WTC11 (cell line): ENCODE measurements around the gene KCNE3. TPM values are rescaled to one million over a fixed set of nuclear protein-coding genes. Genes with fewer than 3 reads are reported as not detected.

Experiments used
- ATAC-seq: fragments of 200-7000 bp; cut with Tn5 transposase; 2 replicates; pipeline ENCODE4 v1.10.0; 2021; ENCODE audit warnings: mild to moderate bottlenecking, moderate library complexity
- CTCF ChIA-PET: fragments of 300-600 bp; sonication (Branson Sonifier 250); formaldehyde crosslinking; loops from one replicate; lab custom pipeline; 2021; ENCODE audit warnings: antibody characterized with exemption; lab: Charles Lee
- POLR2A ChIA-PET: fragments of 350-600 bp; sonication (Branson Sonifier 250); formaldehyde crosslinking; loops from one replicate; lab custom pipeline; 2021; ENCODE audit warnings: antibody characterized with exemption; lab: Charles Lee
- DNase-seq: peaks from one replicate; pipeline ENCODE4 v3.0.0; 2021; ENCODE audit warnings: low spot score
- H3K27ac Mint-ChIP-seq: 2 replicates; pipeline ENCODE4 v1.8.0; 2021; ENCODE audit warnings: mixed read lengths
- H3K27me3 Mint-ChIP-seq: 2 replicates; pipeline ENCODE4 v1.8.0; 2021; ENCODE audit warnings: low read depth, mild to moderate bottlenecking, moderate library complexity, mixed read lengths
- H3K36me3 Mint-ChIP-seq: 2 replicates; pipeline ENCODE4 v1.8.0; 2021; ENCODE audit warnings: mixed read lengths
- H3K4me1 Mint-ChIP-seq: 2 replicates; pipeline ENCODE4 v1.8.0; 2022; ENCODE audit warnings: mixed read lengths
- H3K4me3 Mint-ChIP-seq: 2 replicates; pipeline ENCODE4 v1.8.0; 2021; ENCODE audit warnings: mild to moderate bottlenecking, moderate library complexity, mixed read lengths
- H3K9me3 Mint-ChIP-seq: 2 replicates; pipeline ENCODE4 v1.8.0; 2021; ENCODE audit warnings: mixed read lengths
- ATF1 ChIP-seq: sonication (generic); formaldehyde crosslinking; IDR thresholded peaks from 2 replicates; pipeline ENCODE4 v1.8.1; 2023; ENCODE audit warnings: mild to moderate bottlenecking, moderate library complexity, missing genetic modification reagents
- E2F5 ChIP-seq: sonication (generic); formaldehyde crosslinking; IDR thresholded peaks from 2 replicates; pipeline ENCODE4 v1.8.1; 2022; ENCODE audit warnings: mild to moderate bottlenecking, moderate library complexity, missing genetic modification reagents
- ELF4 ChIP-seq: sonication (generic); formaldehyde crosslinking; IDR thresholded peaks from 2 replicates; pipeline ENCODE4 v1.8.1; 2022; ENCODE audit warnings: low read depth, mild to moderate bottlenecking, moderate library complexity, missing genetic modification reagents
- EMX1 ChIP-seq: fragments of 250-450 bp; sonication (Bioruptor Pico); IDR thresholded peaks from 2 replicates; pipeline ENCODE4 v1.8.0; 2021; ENCODE audit warnings: mild to moderate bottlenecking
- ETV6 ChIP-seq: sonication (generic); formaldehyde crosslinking; IDR thresholded peaks from 2 replicates; pipeline ENCODE4 v1.8.1; 2022; ENCODE audit warnings: mild to moderate bottlenecking, missing genetic modification reagents
- FOXK1 ChIP-seq: sonication (generic); formaldehyde crosslinking; IDR thresholded peaks from 2 replicates; pipeline ENCODE4 v1.8.0; 2022; ENCODE audit warnings: mild to moderate bottlenecking, moderate library complexity, missing genetic modification reagents
- GTF2I ChIP-seq: fragments of 250-450 bp; sonication (Bioruptor Pico); conservative IDR thresholded peaks from 2 replicates; pipeline ENCODE4 v1.4.0; 2021; ENCODE audit warnings: mild to moderate bottlenecking
- HMGA2 ChIP-seq: fragments of 250-450 bp; sonication (Bioruptor Pico); IDR thresholded peaks from 2 replicates; pipeline ENCODE4 v1.4.0; 2021; ENCODE audit warnings: mild to moderate bottlenecking, moderate library complexity
- IRF2 ChIP-seq: sonication (generic); formaldehyde crosslinking; IDR thresholded peaks from 2 replicates; pipeline ENCODE4 v1.8.0; 2022; ENCODE audit warnings: low read depth, missing genetic modification reagents, borderline replicate concordance
- JUN ChIP-seq: sonication (generic); formaldehyde crosslinking; IDR thresholded peaks from 2 replicates; pipeline ENCODE4 v1.8.0; 2023; ENCODE audit warnings: mild to moderate bottlenecking, missing genetic modification reagents
- MXD4 ChIP-seq: fragments of 250-450 bp; sonication (Bioruptor Pico); IDR thresholded peaks from 2 replicates; pipeline ENCODE4 v1.8.0; 2021; ENCODE audit warnings: mild to moderate bottlenecking, moderate library complexity, borderline replicate concordance
- NFE2L1 ChIP-seq: sonication (generic); formaldehyde crosslinking; IDR thresholded peaks from 2 replicates; pipeline ENCODE4 v1.8.1; 2023; ENCODE audit warnings: missing genetic modification reagents
- NFYB ChIP-seq: sonication (generic); formaldehyde crosslinking; conservative IDR thresholded peaks from 2 replicates; pipeline ENCODE4 v1.8.0; 2022; ENCODE audit warnings: low read depth, missing genetic modification reagents
- NR3C1 ChIP-seq: sonication (generic); formaldehyde crosslinking; conservative IDR thresholded peaks from 2 replicates; pipeline ENCODE4 v1.8.1; 2023; ENCODE audit warnings: low read depth, mild to moderate bottlenecking, missing genetic modification reagents
- PRRX2 ChIP-seq: fragments of 250-450 bp; sonication (Bioruptor Pico); IDR thresholded peaks from 2 replicates; pipeline ENCODE4 v1.8.0; 2021; ENCODE audit warnings: mild to moderate bottlenecking
- SMAD3 ChIP-seq: sonication (generic); formaldehyde crosslinking; IDR thresholded peaks from 2 replicates; pipeline ENCODE4 v1.8.0; 2022; ENCODE audit warnings: missing genetic modification reagents, mild to moderate bottlenecking, borderline replicate concordance
- SOX15 ChIP-seq: fragments of 250-450 bp; sonication (Bioruptor Pico); IDR thresholded peaks from 2 replicates; pipeline ENCODE4 v1.9.0; 2021; ENCODE audit warnings: mild to moderate bottlenecking
- SP1 ChIP-seq: sonication (generic); formaldehyde crosslinking; conservative IDR thresholded peaks from 2 replicates; pipeline ENCODE4 v1.8.1; 2022; ENCODE audit warnings: missing genetic modification reagents
- TCF7 ChIP-seq: sonication (generic); formaldehyde crosslinking; IDR thresholded peaks from 2 replicates; pipeline ENCODE4 v1.8.0; 2022; ENCODE audit warnings: mild to moderate bottlenecking, low read depth, missing genetic modification reagents, moderate library complexity
- TEAD4 ChIP-seq: sonication (generic); formaldehyde crosslinking; IDR thresholded peaks from 2 replicates; pipeline ENCODE4 v1.8.0; 2022; ENCODE audit warnings: mild to moderate bottlenecking, missing genetic modification reagents
- TP53 ChIP-seq: sonication (generic); formaldehyde crosslinking; IDR thresholded peaks from 2 replicates; pipeline ENCODE4 v1.8.1; 2023; ENCODE audit warnings: mild to moderate bottlenecking, missing genetic modification reagents
- ZBTB43 ChIP-seq: sonication (generic); formaldehyde crosslinking; IDR thresholded peaks from 2 replicates; pipeline ENCODE4 v1.8.1; 2023; ENCODE audit warnings: mild to moderate bottlenecking, missing genetic modification reagents
- ZMAT4 ChIP-seq: fragments of 250-450 bp; sonication (Bioruptor Pico); IDR thresholded peaks from 2 replicates; pipeline ENCODE4 v1.9.0; 2021; ENCODE audit warnings: mild to moderate bottlenecking
- ZNF121 ChIP-seq: sonication (generic); formaldehyde crosslinking; IDR thresholded peaks from 2 replicates; pipeline ENCODE4 v1.8.0; 2023; ENCODE audit warnings: missing genetic modification reagents
- ZNF317 ChIP-seq: sonication (generic); formaldehyde crosslinking; IDR thresholded peaks from 2 replicates; pipeline ENCODE4 v1.8.1; 2023; ENCODE audit warnings: low read depth, mild to moderate bottlenecking, moderate library complexity, missing genetic modification reagents, borderline replicate concordance
- ZNF416 ChIP-seq: fragments of 250-450 bp; sonication (Bioruptor Pico); IDR thresholded peaks from 2 replicates; pipeline ENCODE4 v1.9.0; 2021; ENCODE audit warnings: mild to moderate bottlenecking, inconsistent platforms
- ZNF512 ChIP-seq: sonication (generic); formaldehyde crosslinking; IDR thresholded peaks from 2 replicates; pipeline ENCODE4 v1.8.1; 2022; ENCODE audit warnings: missing genetic modification reagents, borderline replicate concordance
- ZNF532 ChIP-seq: fragments of 250-450 bp; sonication (Bioruptor Pico); IDR thresholded peaks from 2 replicates; pipeline ENCODE4 v1.9.0; 2021; ENCODE audit warnings: mild to moderate bottlenecking, borderline replicate concordance
- total RNA-seq: library from RNA; stranded (reverse); gene quantifications from 3 replicates; pipeline ENCODE4 v1.2.3, GENCODE V29; 2021

Gene KCNE3
- total RNA-seq, 1 experiment from 2014 or later = 1.9 TPM

GRCh38 chr11:74504100-74504691 is 36.8 kb upstream of the KCNE3 start:
- Mint-ChIP-seq H3K36me3 (peaks cover 21% of the 10 kb centered on the region), H3K9me3 (peaks cover 34% of the 10 kb centered on the region), H3K4me1 (no peaks in the 10 kb centered on the region)
- CTCF ChIA-PET = interaction anchor here (1.0 kb wide), 1 partner anchor 51 kb away, joined by 3 read pairs; no protein-coding TSS in a partner anchor
- ATAC-seq = no peak
- POLR2A ChIA-PET = no interaction called here
- TF ChIP-seq ZNF121 (no peak), TCF7 (CRISPR knock-in tag) (no peak), FOXK1 (CRISPR knock-in tag) (no peak), ZNF317 (CRISPR knock-in tag) (no peak), IRF2 (no peak), ZBTB43 (no peak), JUN (CRISPR knock-in tag) (no peak), PRRX2 (no peak), SOX15 (CRISPR knock-in tag) (no peak), ZNF532 (no peak), ETV6 (CRISPR knock-in tag) (no peak), ELF4 (CRISPR knock-in tag) (no peak), ZNF416 (CRISPR knock-in tag) (no peak), MXD4 (CRISPR knock-in tag) (no peak), ATF1 (no peak)
- TF ChIP-seq, all 79 proteins: peak for 0
- Mint-ChIP-seq H3K27ac (no peak overlapping the region), H3K4me3 (no peak overlapping the region), H3K27me3 (no peaks in the 10 kb centered on the region)
- no peak for DNase-seq

- no peak for ATAC-seq
- Mint-ChIP-seq H3K27me3 (no peaks in the 10 kb centered on the region; the same call in 1 of the 2 replicates), H3K36me3 (peaks cover 35% of the 10 kb centered on the region), H3K9me3 (peaks cover 27% of the 10 kb centered on the region), H3K4me1 (peaks cover 20% of the 10 kb centered on the region), H3K27ac (no peak overlapping the region), H3K4me3 (no peak overlapping the region)
- POLR2A ChIA-PET = no interaction called here
- CTCF ChIA-PET = interaction anchor here (0.6 kb wide), 1 partner anchor 9 kb away, joined by 4 read pairs; no protein-coding TSS in a partner anchor
- DNase-seq = no peak
- no peak for TF ChIP-seq SMAD3 (CRISPR knock-in tag)
- TF ChIP-seq NFE2L1 (CRISPR knock-in tag) = no peak
- no peak for TF ChIP-seq NFYB (CRISPR knock-in tag)
- TF ChIP-seq ZNF512 (CRISPR knock-in tag) = no peak
- TF ChIP-seq ELF4 (CRISPR knock-in tag) = no peak
- no peak for TF ChIP-seq SP1 (CRISPR knock-in tag)
- TF ChIP-seq E2F5 (CRISPR knock-in tag) = no peak
- no peak for TF ChIP-seq ZMAT4 (CRISPR knock-in tag)
- TF ChIP-seq HMGA2 (CRISPR knock-in tag) = no peak
- TF ChIP-seq NR3C1 (CRISPR knock-in tag) = no peak
- TF ChIP-seq GTF2I (CRISPR knock-in tag) = no peak
- no peak for TF ChIP-seq TP53
- TF ChIP-seq TEAD4 (CRISPR knock-in tag) = no peak
- no peak for TF ChIP-seq ZNF416 (CRISPR knock-in tag)
- TF ChIP-seq EMX1 = no peak
These were observed 27.6 kb upstream of the KCNE3 start for GRCh38 chr11:74494916-74495315.
